ENCODE results near the gene CAPZA1. TPM values are rescaled to one million over a fixed set of nuclear protein-coding genes. Genes with fewer than 3 reads are reported as not detected.

Gene CAPZA1
- polyA plus RNA-seq, 3 donors = 127 to 146 (median 133) TPM

GRCh38 chr1:112719706-112720105 lies 100.1 kb downstream of the CAPZA1 start:
- no peak for DNase-seq (ENCODE audit: extremely low read depth in 1 of 11, low read depth in 9 of 11, low spot score in 4 of 11)

GRCh38 chr1:112720800-112721199 lies 101.2 kb downstream of the CAPZA1 start:
- DNase-seq (ENCODE audit: extremely low read depth in 1 of 11, low read depth in 9 of 11, low spot score in 4 of 11) = no peak

Other genes starting within 250 kb of the CAPZA1 start
- 10 to 100 TPM; 40.9 to 46.5 (median 43.8) TPM for gene CTTNBP2NL, start 223.6 kb upstream of the CAPZA1 start, polyA plus RNA-seq (ENCODE audit: insufficient read length in 3 of 3)
- gene WNT2B, start 110.9 kb upstream of the CAPZA1 start, polyA plus RNA-seq (ENCODE audit: insufficient read length in 3 of 3) = 1 to 10 TPM; 3.1 to 4.0 (median 3.4) TPM
- gene ST7L, start 691 bp upstream of the CAPZA1 start, polyA plus RNA-seq (ENCODE audit: insufficient read length in 3 of 3) = 10 to 100 TPM; 27.3 to 33.9 (median 30.9) TPM
- gene MOV10, start 54.8 kb downstream of the CAPZA1 start, polyA plus RNA-seq (ENCODE audit: insufficient read length in 3 of 3) = 10 to 100 TPM; 74.1 to 83.1 (median 75.1) TPM
- gene RHOC, start 87.3 kb downstream of the CAPZA1 start, polyA plus RNA-seq (ENCODE audit: insufficient read length in 3 of 3) = 100 to 1,000 TPM; 191 to 248 (median 214) TPM
- 1 to 10 TPM in 2 of 3 donors, under 1 TPM in 1; 0.79 to 1.7 (median 1.4) TPM for gene PPM1J, start 95.5 kb downstream of the CAPZA1 start, polyA plus RNA-seq (ENCODE audit: insufficient read length in 3 of 3)

Measured in renal cortex interstitium (tissue), 11 donors.